NCI-H2196 (cell line): ENCODE data around the gene STXBP1.
"Not testable (repeated sequence)": the region's sequence is repeated elsewhere in the genome, so short reads cannot be mapped to it uniquely, and the experiment has no call there.

ENCODE experiments used
- DNase-seq: peaks from one replicate; lab custom pipeline; 2025; ENCODE audit not compliant: unreplicated experiment; lab: John Stamatoyannopoulos, UW

STXBP1 gene

GRCh38 chr9:127613583-127613954, 1.5 kb downstream of the STXBP1 start:
- no peak for DNase-seq

- no peak for DNase-seq
These were observed 2.9 kb downstream of the STXBP1 start for GRCh38 chr9:127614961-127615360.

GRCh38 chr9:127621339-127621970, 9.4 kb downstream of the STXBP1 start:
- not testable (repeated sequence) for DNase-seq

GRCh38 chr9:127626752-127627493, 14.8 kb downstream of the STXBP1 start:
- DNase-seq: no peak

GRCh38 chr9:127627494-127627855, 15.4 kb downstream of the STXBP1 start:
- no peak for DNase-seq

GRCh38 chr9:127628758-127629467, 16.8 kb downstream of the STXBP1 start:
- DNase-seq: no peak

- no peak for DNase-seq
These were observed 17.5 kb downstream of the STXBP1 start for GRCh38 chr9:127629468-127630081.

- DNase-seq: no peak
These were observed 21.3 kb downstream of the STXBP1 start for GRCh38 chr9:127633216-127633862.

- no peak for DNase-seq
These were observed 21.9 kb downstream of the STXBP1 start for GRCh38 chr9:127634021-127634420.

- DNase-seq: no peak
These were observed 22.6 kb downstream of the STXBP1 start for GRCh38 chr9:127634698-127635097.

- DNase-seq: no peak
These were observed 23.2 kb downstream of the STXBP1 start for GRCh38 chr9:127635201-127635735.

GRCh38 chr9:127637322-127637847, 25.3 kb downstream of the STXBP1 start:
- peak; percentile 73 for DNase-seq

- no peak for DNase-seq
These were observed 28.9 kb downstream of the STXBP1 start for GRCh38 chr9:127640908-127641545.

- no peak for DNase-seq
These were observed 30.1 kb downstream of the STXBP1 start for GRCh38 chr9:127642082-127642740.

- DNase-seq: no peak
These were observed 32.2 kb downstream of the STXBP1 start for GRCh38 chr9:127644146-127644827.

- no peak for DNase-seq
These were observed 32.9 kb downstream of the STXBP1 start for GRCh38 chr9:127644943-127645342.

GRCh38 chr9:127647451-127647850, 35.4 kb downstream of the STXBP1 start:
- no peak for DNase-seq

GRCh38 chr9:127650518-127650917, 38.4 kb downstream of the STXBP1 start:
- no peak for DNase-seq
